Fibroblast of skin of right biceps (primary cell): ENCODE results near the gene PSMD12.
"Not testable (repeated sequence)": the region's sequence is repeated elsewhere in the genome, so short reads cannot be mapped to it uniquely, and the experiment has no call there.

Experiments used
- DNase-seq: peaks from one replicate; pipeline ENCODE4 v3.0.0-alpha.2; 2013

PSMD12 gene

GRCh38 chr17:67353161-67353560 is 13.2 kb downstream of the PSMD12 start:
- no peak for DNase-seq

GRCh38 chr17:67349420-67349819 is 17.0 kb downstream of the PSMD12 start:
- DNase-seq = no peak

GRCh38 chr17:67347826-67348225 is 18.6 kb downstream of the PSMD12 start:
- DNase-seq = no peak

GRCh38 chr17:67343237-67343636 is 23.1 kb downstream of the PSMD12 start:
- DNase-seq = no peak

- not testable (repeated sequence) for DNase-seq
Observed at GRCh38 chr17:67338353-67338752, 28.0 kb downstream of the PSMD12 start.

GRCh38 chr17:67336859-67337258 is 29.5 kb downstream of the PSMD12 start:
- DNase-seq = no peak

- DNase-seq = no peak
Observed at GRCh38 chr17:67335245-67335835, 31.0 kb downstream of the PSMD12 start.

- not testable (repeated sequence) for DNase-seq
Observed at GRCh38 chr17:67332162-67332508, 34.2 kb downstream of the PSMD12 start.

- not testable (repeated sequence) for DNase-seq
Observed at GRCh38 chr17:67331381-67332161, 34.8 kb downstream of the PSMD12 start.

GRCh38 chr17:67328026-67328425 is 38.4 kb downstream of the PSMD12 start:
- no peak for DNase-seq

GRCh38 chr17:67326959-67327745 is 39.2 kb downstream of the PSMD12 start:
- not testable (repeated sequence) for DNase-seq

- no peak for DNase-seq
Observed at GRCh38 chr17:67326440-67326839, 39.9 kb downstream of the PSMD12 start.

GRCh38 chr17:67324330-67324729 is 42.0 kb downstream of the PSMD12 start:
- no peak for DNase-seq

GRCh38 chr17:67323445-67323844 is 42.9 kb downstream of the PSMD12 start:
- DNase-seq = no peak

- DNase-seq = no peak
Observed at GRCh38 chr17:67322042-67322787, 44.2 kb downstream of the PSMD12 start.

- not testable (repeated sequence) for DNase-seq
Observed at GRCh38 chr17:67321486-67321885, 44.9 kb downstream of the PSMD12 start.

GRCh38 chr17:67316781-67317180 is 49.6 kb downstream of the PSMD12 start:
- DNase-seq = no peak

GRCh38 chr17:67315865-67316264 is 50.5 kb downstream of the PSMD12 start:
- DNase-seq = no peak

GRCh38 chr17:67312265-67312664 is 54.1 kb downstream of the PSMD12 start:
- no peak for DNase-seq

- no peak for DNase-seq
Observed at GRCh38 chr17:67311575-67311974, 54.8 kb downstream of the PSMD12 start.

GRCh38 chr17:67310406-67310805 is 56.0 kb downstream of the PSMD12 start:
- no peak for DNase-seq

GRCh38 chr17:67305446-67306235 is 60.7 kb downstream of the PSMD12 start:
- not testable (repeated sequence) for DNase-seq
